ENCODE measurements around the gene PKHD1.

PKHD1 gene

DNA sequence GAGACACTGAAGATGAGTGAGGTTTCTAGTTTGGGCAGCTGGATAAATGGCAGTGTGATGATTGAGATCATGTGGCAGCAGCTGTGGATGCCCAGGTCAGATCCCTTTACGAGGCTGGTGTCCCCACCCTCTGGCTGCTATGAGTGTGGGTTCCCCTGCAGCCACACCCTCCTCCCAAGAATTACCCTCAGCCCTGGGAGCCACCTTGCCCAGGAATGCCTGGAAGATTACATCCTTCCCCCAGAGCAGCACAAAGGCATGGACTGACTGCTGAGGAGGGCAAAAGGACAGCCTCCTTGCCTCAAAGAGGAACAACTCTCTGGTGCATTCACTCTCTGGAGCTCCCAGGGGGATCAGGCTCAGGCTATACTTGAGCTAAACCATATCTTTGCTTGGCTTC lies 15.0 kb upstream of the PKHD1 start:
- DNase-seq, result no peak

DNA sequence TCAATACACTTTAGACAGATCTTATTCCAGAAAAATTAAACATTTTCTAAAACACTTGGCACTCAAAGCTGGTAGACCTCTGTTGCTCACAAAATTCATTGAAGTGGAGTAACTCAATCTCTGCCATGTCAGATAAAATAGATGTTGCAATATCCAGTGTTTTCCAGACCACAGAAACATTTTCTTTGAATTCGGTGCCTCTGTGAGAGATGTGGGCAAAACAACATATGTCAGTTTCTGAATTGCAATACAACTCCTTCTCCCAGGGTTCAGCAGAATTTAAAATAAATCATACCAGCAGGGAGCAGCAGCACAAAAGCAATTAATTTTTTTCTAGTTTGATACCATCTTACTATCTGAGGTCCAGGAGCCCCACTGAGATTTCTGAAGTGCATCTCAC lies 11.3 kb upstream of the PKHD1 start:
- no peak for DNase-seq

DNA sequence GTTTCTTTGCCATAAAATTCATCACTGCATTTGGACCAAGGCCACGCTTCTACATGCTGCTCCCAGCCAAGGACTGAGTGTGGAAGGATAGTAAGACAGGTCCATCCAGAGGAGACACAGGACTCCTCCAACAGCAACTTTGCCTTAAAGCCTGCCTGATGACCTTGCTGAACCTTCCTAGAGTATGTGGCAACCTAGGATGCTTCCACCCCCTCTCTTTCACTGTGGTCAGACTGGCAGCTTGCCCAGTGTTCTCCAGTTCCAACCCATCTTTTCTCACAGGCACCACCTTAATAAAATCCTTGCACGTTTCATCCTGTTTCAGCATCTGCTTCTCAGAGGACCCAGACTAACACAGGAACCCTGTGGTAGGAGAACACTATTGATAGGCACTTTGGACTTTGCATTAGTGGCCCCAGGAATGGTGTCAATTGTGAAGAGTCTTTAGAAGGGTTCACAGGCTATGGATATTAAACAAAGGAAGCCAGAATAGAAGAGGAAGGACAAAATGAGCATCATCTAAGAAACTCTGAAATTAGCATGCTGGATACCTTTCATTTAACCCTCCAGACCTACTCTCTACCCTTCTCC lies 2.4 kb upstream of the PKHD1 start:
- DNase-seq, result no peak

DNA sequence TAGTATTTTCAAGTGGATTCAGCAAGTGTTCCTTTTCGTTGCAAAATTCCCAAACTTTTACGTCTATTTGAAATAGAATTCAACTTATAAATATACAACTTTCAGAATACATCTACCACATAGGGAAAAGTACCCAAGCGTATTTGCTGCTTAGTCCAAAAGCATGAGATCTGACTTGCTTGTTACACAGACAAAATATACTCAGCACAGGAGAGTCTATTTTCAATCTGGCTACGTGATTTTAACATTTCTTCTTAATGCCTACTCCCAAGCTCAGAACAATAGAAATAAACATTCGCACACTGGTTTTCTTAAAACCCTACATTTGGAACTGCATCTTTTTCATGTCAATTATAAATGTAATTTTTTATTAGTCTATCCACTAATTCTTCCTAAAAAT lies 672 bp downstream of the PKHD1 start:
- DNase-seq, result no peak

DNA sequence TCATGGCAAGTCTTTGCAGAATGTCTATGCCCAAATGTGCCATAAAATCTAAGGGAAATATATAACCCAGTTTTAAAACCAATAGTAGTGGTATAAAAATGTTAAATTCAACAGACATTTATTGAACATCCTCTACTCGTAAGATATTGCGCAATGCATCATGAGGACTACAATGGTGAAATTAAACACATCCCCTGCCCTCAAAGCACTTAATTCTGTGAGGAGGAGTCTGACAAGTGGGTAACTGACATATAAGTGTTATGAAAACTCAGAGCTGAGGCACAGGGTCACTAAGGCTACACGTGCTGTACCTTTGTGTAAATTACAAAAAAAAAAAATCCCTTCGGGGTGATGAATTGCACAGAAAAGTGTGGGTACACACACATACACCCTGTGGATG lies 6.2 kb downstream of the PKHD1 start:
- no peak for DNase-seq

DNA sequence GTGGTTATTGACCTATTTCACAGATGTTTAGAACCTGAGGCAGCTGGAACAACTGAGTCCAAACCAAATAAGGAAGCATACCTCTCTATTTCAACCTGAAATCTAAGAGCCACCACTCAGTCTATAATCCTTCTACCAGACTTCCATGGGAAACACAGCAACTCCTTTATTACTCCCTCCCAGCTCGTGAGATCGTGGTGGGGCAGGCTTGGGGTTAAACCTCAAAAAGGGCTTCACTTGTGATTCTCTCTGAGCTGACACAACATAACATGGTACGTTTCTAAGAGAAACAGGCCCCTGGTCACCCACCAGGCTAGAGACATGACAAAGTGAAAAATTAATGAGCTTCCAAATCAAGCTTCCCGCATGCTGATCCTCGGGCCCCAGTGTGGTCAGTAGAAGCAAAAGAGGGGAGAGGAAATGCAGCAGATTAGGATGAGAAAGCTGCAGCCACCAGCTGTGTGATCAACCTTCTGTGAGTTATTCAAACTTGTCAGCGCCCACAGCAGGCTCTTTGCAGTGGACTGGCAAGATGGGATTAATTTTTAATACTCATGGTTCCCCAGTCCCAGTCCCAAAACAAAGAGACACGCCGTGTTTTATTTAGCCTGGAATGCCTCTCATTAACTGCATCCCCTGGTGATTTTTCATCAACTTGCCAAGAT lies 9.3 kb downstream of the PKHD1 start:
- DNase-seq, result no peak

DNA sequence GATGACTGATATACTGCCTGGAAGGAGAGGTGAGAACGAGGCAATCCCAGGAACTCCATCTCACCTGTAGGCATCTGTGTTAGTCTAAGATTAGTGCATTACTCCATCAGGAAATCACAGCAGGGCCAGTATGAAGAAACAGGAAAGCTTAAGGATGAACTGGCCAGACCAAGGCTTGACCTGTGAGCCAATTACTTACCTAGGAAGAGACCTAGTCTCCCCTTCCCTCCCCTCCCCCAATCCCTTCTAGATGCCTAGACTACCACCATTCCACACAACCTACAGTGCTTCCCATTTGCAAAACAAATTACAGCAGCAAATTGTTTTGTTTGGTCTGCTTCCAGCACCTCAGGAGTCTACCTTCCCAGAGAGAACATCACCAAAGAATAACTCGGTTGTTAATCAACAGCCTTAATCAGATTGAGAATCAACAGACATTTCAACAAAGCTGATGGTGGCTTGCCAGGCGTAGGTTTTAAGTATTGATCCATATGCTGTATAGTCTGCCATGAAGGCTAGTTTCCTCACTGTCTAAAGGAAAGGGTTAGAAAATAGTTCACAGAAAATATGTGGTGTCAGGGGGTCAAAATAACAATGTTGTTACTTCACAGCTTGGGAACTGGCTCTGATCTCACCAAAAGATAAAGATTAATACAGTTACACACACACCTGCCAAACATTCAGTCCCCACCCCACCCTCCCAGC lies 10.1 kb downstream of the PKHD1 start:
- no peak for DNase-seq

DNA sequence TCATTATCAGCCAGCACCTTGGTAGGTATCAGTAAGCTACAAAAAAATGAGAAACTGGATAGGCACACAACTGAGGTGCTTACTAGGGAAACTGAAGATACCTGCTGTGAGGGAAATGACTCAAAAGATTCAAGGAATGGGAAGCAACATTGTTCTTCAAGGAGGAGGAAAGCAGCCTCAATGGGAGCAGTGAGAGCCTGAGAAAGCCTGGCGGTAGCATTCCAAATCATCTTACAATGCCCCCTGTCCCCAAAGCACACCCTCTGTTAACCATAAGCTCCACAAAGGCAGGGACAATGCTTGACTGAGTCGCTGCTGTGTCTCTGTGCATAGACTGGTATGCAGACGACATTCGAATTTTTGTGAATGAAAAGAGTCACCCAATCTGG lies 10.6 kb downstream of the PKHD1 start:
- DNase-seq, result no peak

DNA sequence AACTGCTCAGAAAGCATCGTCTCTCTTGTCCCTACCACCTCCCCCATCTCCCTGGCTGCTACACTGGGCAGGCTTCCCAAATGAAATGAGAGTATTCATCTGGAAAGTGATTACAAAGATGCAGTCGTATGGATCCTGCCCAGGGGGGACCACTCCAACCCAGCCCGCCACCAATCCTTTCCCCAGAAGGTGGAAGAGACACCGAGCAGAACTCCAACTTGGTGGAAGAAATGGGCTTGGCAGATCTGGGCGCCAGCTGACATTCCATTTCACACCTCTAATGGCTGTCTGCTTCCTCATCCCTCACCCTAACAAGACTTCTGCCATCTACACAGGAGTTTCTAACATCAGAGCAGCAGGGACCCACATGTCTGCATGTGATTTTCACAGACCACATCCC lies 12.7 kb downstream of the PKHD1 start:
- DNase-seq, result no peak

DNA sequence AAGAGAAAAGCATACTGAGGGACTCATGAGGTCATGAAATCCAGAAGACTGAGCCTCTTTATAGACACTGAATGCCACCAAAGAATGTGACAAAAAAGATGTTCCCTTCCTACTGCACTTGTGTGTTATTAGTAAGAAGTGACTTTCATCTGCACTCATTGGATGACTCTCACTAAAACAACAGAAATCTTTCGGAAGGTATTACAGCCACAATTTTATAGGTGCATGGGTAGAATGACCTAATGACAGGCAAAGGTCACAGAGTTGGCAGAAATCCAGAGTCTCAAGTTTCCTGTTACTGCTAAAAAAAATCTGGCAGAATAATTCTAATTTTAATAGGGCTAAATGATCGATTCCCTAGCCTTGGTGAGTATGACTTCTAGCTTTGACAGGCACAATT lies 13.3 kb downstream of the PKHD1 start:
- no peak for DNase-seq

DNA sequence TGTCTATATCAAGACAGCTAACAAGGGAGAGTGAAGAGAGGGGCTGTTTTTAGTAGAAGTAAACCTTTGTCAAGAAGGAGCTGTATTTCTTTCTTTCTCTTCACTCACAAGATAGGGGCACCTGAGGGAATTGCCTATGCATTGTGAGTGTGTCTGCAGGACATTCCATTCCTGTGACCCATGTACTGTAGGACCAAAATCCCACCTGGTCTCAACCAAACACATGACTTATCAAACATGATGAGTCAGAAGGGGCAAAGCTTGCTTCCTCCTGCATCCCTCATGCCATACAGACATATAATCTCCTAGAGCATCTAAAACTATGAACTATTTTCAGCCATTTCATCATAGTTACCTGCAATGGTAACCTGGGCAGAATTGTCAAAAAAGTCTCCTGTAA lies 21.8 kb downstream of the PKHD1 start:
- DNase-seq, result no peak

DNA sequence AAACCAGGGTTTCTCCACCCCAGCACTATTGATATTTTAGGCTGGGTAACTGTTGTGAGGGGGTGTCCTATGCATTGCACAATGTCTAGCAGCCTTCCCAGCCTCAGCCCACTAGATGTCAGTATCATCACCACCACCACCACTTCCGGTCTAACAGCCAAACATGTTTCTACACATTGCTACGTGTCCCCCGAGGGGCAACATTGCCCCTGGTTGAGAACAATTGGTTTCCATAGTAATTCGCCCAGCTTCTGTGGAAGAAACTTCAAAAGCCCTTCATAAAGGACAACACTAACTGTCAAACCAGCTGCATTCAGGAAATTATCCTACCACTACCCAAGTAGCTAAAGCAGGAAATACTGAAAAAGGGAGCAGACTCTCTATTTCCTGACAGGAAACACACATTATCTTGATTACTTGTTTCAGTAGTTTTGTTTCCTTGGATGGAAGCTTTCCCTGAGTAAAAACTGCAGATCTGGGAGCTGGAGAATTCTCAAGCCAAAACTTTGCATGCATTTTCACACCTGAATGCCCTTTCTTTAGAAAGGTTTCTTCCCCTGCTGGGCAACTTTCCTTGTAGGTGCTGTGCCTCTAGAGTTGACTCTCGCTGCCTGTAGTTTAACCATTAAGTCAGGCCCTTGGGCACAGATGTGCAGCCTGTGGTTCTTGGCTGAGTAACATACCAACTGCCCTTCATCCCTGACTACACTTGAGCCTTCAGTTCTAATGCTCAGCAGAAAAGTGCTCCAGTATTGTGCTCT lies 23.6 kb downstream of the PKHD1 start:
- DNase-seq, result peak; percentile 16

DNA sequence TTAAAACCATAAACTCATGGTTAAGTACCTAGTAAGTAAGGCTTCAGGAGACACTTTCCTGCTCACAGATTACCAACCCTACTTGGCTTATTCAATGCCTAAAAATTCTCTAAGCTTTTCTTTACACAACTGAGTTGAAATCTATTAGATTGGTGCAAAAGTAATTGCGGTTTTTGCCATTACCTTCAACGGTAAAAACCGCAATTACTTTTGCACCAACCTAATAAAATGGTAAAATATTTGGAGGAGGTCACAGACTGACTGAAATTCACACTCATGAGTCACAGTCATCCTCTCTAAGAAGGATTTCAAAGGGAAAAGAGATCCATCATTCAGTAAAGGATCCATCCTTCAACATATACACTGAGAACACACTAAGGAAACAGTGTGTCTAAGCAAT lies 25.9 kb downstream of the PKHD1 start:
- no peak for DNase-seq

DNA sequence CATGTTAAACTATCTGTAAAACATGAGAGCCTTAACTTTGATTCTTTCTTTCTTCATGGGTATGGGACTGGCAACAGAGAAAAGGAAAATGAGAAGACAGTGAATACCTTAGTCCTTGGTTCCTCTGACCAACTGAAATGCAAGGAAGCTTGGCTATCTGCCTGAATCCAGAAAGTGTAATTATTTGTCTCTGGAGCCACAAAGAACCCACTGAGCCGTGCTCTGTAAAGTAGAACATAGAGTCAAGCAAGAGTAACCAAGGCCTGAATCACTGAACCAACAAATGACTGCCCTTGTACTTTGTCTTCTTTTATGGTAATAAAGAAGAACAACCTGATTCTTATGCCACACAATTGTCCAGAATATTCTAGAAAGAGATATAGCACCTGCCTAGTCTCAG lies 27.6 kb downstream of the PKHD1 start:
- no peak for DNase-seq

DNA sequence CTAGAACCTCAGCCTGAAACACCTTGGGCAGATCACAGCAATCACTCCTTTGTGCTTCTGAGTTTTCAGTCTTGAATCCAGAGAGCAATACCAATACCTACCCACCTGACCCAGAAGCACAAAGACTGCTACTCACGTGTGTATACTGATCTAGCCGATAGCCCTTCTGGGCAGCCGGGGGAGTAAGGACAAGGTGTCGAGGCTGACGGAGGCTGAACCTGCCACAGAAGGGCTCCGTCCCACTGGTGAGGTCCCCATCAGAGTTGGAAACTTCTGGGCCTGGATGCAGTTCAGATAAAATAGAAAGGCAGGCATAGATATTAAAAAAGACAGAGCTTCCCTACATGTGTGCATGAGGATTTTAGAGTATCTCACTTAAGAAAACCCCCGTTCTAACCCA lies 32.0 kb downstream of the PKHD1 start:
- no peak for DNase-seq

DNA sequence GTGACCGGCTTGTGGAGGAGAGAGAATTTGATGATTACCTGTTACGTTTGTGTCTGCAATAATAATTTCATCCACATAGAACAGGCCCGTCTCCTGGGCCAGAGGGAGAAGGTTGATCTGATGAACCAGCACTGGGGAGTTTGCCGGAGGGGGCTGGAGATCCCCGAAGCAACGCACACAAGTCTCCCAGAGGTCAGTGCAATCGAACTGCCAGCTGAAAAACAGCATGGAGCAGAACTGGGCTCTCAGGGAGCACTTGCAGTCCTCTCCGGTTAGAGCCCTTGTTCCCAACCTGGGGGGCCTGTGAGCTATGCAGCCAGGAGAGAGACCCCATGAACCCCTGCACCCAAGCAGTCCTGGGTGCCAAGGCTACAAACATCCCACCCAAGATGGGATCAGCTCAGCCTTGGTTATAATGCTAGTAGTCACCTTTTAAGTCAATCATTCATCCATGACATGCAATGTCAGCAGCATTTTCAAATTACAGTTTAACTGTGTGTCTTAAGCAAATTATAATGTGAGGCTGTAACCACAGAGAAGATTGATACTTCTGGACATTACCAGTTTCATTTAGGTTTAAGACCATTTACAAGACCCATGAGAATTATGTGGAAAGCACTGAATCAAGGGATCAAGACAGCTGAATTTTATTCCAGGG lies 34.2 kb downstream of the PKHD1 start:
- no peak for DNase-seq

DNA sequence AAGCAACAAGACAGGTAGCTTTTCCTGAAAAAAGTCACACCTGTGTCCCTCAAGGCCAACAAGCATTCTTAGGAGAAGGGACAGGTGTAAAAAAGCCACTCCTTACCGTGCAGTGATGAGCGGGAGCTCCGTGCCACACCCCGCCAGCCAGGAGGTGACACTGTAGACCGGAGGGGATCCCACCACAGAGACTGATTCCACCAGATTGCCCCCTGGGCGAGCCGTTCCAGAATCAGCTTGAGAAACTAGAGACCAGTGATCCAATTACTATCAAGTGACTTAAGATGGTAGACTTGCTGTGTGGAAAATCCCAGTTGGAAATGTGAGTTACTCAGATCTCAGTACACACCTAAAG lies 37.4 kb downstream of the PKHD1 start:
- no peak for DNase-seq

DNA sequence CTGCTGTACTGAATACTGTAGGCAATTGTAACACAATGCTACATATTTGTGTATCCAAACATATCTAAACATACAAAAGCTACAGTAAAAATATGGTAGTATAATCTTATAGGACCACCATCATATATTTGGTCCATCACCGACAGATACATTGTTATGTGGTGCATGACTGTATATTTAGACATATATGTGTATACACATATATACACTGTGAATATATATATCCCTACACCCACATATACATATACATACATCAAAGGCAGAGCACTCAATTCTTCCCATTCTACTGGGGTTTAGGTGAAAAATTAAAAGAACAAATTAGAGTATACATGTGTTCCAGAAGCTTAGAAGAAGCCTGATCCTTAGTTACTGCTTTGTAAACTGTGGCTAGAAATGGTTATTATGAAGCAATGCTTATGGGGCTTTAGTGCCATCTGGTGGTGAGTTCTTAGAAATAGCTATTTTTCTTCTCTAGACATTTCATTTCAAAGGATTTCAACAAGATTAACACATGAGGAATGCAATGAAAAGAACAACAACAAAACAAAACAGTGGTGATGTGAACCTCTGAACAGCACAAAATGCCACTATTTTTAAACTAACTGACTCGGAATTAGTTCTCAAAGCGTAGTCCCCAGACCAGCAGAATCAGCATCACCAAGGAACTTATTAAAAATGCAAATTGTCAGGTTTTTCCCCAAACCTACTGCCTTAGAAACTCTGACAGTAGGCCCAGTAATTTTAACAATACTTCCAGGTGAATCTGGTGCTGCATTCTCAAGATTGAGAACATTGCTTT lies 38.0 kb downstream of the PKHD1 start:
- DNase-seq, result no peak

DNA sequence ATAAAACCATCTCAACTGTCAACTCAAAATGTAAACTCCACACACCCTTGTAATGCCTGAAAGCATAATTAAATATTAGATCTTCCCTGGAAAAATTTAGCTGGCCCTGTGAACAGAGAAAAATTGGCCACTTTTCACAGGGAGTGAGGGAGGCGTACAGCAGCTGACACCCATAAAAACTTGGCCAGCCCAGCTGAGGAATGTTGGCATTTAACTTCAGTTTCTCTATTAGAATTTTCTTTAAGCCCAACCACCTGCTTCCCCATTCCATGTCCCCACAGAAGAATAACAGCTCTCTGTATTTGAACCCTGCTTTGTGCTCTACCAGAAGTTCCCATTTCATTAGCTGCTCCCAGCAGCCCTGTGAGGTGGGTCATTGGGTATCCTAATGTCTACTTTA lies 41.0 kb downstream of the PKHD1 start:
- no peak for DNase-seq

DNA sequence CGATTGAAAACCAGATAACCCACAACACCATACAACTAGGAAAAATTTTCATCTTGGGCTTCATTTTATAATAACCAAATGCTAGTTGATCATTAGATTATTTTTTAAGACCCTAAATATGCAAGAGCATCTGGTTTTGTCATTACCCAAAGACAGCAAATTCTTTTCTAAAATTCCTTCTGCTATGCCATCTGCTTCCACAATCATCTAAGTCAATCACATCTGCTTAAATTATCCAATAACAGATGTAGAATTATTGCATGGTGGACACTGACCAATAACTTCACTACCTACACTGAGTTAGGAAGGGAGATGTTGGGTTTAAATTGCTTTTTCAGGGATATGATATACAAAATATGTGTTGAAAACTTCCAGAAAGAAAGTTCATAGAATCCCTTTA lies 41.9 kb downstream of the PKHD1 start:
- no peak for DNase-seq

DNA sequence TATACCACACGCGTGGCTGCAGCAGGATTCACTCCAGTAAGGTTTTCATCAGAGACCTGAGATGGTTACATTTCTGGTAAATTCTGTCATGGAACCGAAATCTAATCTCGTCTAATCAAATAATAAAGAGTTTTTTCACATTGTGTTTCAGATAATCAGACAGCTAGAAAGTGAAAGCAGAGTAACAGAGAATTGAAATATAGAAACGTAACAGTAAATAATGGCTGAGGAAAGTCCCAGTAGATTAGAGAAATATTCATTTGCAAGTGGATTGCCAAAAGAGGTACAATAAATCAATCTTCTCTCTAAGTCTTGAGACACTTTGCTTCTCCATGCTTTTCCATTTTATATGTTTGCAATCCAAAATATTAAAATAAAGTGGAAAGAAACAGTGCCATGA lies 42.4 kb downstream of the PKHD1 start:
- DNase-seq, result no peak

DNA sequence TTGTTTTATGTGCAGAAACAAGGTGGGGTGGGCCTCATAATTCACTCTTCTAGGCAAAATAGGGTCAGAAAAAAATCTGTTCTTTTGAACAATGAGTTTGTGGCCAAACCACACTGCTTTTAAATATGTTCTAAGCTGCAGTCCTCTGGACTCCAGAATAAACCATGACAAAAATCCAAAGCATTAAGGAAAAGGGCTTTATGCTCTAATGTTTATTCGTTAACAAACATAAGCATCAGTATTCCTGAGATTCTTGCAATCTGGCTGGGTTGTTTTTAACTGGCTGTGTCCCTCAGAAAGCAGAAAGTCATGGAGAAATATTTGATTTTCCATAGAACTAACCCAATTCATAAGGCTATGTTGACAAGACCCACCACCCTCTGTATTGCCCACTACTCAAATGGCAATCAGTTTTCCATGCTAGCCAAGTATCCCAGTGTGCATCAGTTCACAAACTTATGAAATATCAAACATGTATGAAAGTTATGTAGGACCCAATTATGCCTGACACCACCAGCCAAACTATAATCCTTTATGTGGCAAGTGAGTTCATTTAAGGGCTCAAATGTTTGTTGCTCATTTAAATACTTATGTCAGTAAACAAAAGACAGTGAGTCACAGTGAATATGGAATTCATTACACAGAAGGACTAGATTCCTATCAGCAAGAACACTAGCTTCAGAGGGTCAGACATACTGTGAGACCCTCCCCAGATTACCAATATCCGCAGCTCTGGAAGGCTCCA lies 45.1 kb downstream of the PKHD1 start:
- DNase-seq, result no peak

Data from T-helper 9 cell (primary cell).